MM.1S (cell line): ENCODE results near the gene TMEM214.

Experiments used
- DNase-seq: peaks from one replicate; pipeline ENCODE4 v3.0.0-alpha.2; 2015
- H2AFZ ChIP-seq: fragments of 300-600 bp; sonication (generic); 2 replicates; pipeline ENCODE4 v1.6.0; 2016; ENCODE audit warnings: antibody characterized with exemption, low read length
- H3F3A ChIP-seq: fragments of 300-600 bp; sonication (generic); 2 replicates; pipeline ENCODE4 v1.6.1; 2016; ENCODE audit warnings: mild to moderate bottlenecking, antibody characterized with exemption, low read length, moderate library complexity, mixed read lengths; ENCODE audit not compliant: insufficient read depth
- H3K27ac ChIP-seq: fragments of 300-600 bp; sonication (generic); 2 replicates; pipeline ENCODE4 v1.5.1; 2016; ENCODE audit warnings: mild to moderate bottlenecking, low read length
- H3K27me3 ChIP-seq: fragments of 300-600 bp; sonication (generic); replicated peaks from 2 replicates; pipeline ENCODE4 v1.6.0; 2016; ENCODE audit warnings: low read length; ENCODE audit not compliant: insufficient read depth
- H3K36me3 ChIP-seq: fragments of 300-600 bp; sonication (generic); replicated peaks from 2 replicates; pipeline ENCODE4 v1.6.1; 2016; ENCODE audit warnings: mild to moderate bottlenecking, low read length, mixed read lengths; ENCODE audit not compliant: insufficient read depth
- H3K4me1 ChIP-seq: fragments of 300-600 bp; sonication (generic); 2 replicates; pipeline ENCODE4 v1.6.1; 2016; ENCODE audit warnings: low read length, mixed read lengths
- H3K4me2 ChIP-seq: fragments of 300-600 bp; sonication (generic); 2 replicates; pipeline ENCODE4 v1.6.0; 2016; ENCODE audit warnings: low read depth, low read length
- H3K4me3 ChIP-seq: fragments of 300-600 bp; sonication (generic); 2 replicates; pipeline ENCODE4 v1.5.1; 2016; ENCODE audit warnings: low read length, mixed read lengths
- H3K79me2 ChIP-seq: fragments of 300-600 bp; sonication (generic); 2 replicates; pipeline ENCODE4 v1.6.1; 2016; ENCODE audit warnings: mixed run types, low read length, mixed read lengths
- H3K9ac ChIP-seq: fragments of 300-600 bp; sonication (generic); 2 replicates; pipeline ENCODE4 v1.6.1; 2016; ENCODE audit warnings: low read length, mixed read lengths
- H3K9me2 ChIP-seq: fragments of 300-600 bp; sonication (generic); replicated peaks from 2 replicates; pipeline ENCODE4 v1.6.1; 2016; ENCODE audit warnings: mild to moderate bottlenecking, low read length, mixed read lengths; ENCODE audit not compliant: insufficient read depth
- H3K9me3 ChIP-seq: fragments of 300-600 bp; sonication (generic); replicated peaks from 2 replicates; pipeline ENCODE4 v1.6.1; 2016; ENCODE audit warnings: mild to moderate bottlenecking, low read length, mixed read lengths; ENCODE audit not compliant: insufficient read depth
- H4K20me1 ChIP-seq: fragments of 300-600 bp; sonication (generic); 2 replicates; pipeline ENCODE4 v1.6.1; 2016; ENCODE audit warnings: mild to moderate bottlenecking, low read length, moderate library complexity, mixed read lengths; ENCODE audit not compliant: insufficient read depth
- EZH2 ChIP-seq: fragments of 300-600 bp; sonication (generic); optimal IDR thresholded peaks from 2 replicates; pipeline ENCODE3; 2017; ENCODE audit warnings: low read depth, mild to moderate bottlenecking, antibody characterized with exemption, low read length, mixed read lengths
- EZH2phosphoT487 ChIP-seq: fragments of 300-600 bp; sonication (generic); IDR thresholded peaks from 2 replicates; pipeline ENCODE4 v1.6.1; 2018; ENCODE audit warnings: antibody characterized with exemption, low read length
- TF ChIP-seq, protein P1 (sequence below): fragments of 300-600 bp; sonication (generic); IDR thresholded peaks from 2 replicates; pipeline ENCODE4 v1.5.1; 2016; ENCODE audit warnings: antibody characterized with exemption, low read length, mixed read lengths

TMEM214 gene

DNA sequence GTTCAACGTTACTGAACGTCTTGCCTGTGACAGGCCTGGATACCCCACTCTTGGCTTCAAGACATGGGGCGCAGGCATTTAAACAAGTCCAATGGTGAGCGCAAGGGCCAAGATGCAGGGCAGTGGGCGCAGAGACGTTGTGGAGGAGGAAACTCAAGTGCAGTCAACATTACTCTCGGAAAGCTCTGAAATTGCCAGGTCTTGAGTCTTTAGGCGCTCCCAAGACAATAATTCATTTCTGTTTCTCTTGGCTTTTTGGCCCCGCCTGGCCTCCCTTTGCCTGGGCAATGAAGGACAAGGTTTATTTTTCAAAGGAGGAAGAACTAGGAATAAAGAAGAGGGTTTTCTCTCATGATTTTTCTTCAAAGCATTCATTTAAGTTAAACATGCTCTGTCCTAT lies 13.3 kb upstream of the TMEM214 start:
- H3K79me2 ChIP-seq: no peaks in the 10 kb centered on the region
- no peak overlapping the region for H3K4me3 ChIP-seq
- no peak for DNase-seq
- peaks cover 5% of the 10 kb centered on the region; the same call in 1 of the 2 replicates for H3K4me1 ChIP-seq
- H3K4me2 ChIP-seq: no peak overlapping the region
- H4K20me1 ChIP-seq: no peaks in the 10 kb centered on the region
- H3K36me3 ChIP-seq: no peaks in the 10 kb centered on the region
- no peaks in the 10 kb centered on the region for H3K27me3 ChIP-seq
- H3F3A ChIP-seq: no peaks in the 10 kb centered on the region
- H3K27ac ChIP-seq: no peak overlapping the region
- H2AFZ ChIP-seq: no peak overlapping the region
- no peaks in the 10 kb centered on the region for H3K9me3 ChIP-seq
- TF ChIP-seq EZH2phosphoT487: no peak
- no peak for TF ChIP-seq EZH2
- TF ChIP-seq, protein P1, sequence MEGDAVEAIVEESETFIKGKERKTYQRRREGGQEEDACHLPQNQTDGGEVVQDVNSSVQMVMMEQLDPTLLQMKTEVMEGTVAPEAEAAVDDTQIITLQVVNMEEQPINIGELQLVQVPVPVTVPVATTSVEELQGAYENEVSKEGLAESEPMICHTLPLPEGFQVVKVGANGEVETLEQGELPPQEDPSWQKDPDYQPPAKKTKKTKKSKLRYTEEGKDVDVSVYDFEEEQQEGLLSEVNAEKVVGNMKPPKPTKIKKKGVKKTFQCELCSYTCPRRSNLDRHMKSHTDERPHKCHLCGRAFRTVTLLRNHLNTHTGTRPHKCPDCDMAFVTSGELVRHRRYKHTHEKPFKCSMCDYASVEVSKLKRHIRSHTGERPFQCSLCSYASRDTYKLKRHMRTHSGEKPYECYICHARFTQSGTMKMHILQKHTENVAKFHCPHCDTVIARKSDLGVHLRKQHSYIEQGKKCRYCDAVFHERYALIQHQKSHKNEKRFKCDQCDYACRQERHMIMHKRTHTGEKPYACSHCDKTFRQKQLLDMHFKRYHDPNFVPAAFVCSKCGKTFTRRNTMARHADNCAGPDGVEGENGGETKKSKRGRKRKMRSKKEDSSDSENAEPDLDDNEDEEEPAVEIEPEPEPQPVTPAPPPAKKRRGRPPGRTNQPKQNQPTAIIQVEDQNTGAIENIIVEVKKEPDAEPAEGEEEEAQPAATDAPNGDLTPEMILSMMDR: no peak
- H3K9me2 ChIP-seq: no peaks in the 10 kb centered on the region
- no peak overlapping the region for H3K9ac ChIP-seq

DNA sequence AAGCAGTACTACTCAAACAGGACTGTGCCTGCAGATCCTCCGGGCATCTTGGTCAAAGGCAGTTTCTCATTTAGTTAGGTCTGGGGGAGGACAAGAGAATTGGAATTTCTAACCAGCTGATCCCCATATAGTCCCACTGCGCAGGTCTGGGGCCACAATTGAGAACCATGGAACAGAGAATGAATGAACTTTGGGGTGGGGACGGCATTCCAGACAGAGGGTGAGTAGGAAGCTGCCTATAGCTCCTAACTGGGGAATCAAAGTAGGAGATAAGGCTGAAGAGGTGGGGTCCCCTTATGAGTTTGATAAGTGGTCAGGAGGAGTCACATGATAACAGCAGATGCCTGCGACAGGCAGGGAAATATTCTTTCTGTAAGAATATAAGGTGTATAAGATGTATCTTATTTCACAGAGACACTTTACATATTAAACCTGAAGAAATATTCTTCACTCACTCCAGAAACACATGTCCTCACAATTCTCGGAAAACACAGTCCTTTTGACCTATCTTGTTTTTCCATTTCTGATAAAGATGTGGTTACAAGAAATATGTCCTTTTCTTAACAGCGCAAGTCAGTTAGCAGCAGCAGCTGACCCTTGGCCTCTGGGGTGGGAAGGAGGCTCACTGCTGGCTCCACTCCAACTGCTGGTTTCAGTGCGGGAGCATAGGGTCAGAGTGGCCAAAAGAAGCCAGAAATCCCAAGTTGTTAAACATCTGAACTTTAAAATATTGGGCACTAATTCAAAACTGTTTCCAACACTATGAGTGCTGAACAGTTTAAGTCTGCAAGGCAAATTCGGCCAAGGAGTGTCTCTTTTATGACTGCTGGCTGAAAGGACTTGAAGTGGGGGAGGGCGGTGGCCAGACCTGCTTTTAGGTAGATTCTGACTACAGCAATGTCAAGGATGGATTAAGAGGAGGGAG lies 12.6 kb upstream of the TMEM214 start:
- Histone ChIP-seq H3K79me2 (no peaks in the 10 kb centered on the region), H3K9ac (no peak overlapping the region), H3F3A (no peaks in the 10 kb centered on the region), H3K4me2 (no peak overlapping the region), H3K9me3 (no peaks in the 10 kb centered on the region), H3K4me1 (peaks cover 5% of the 10 kb centered on the region; the same call in 1 of the 2 replicates), H2AFZ (no peak overlapping the region), H3K9me2 (no peaks in the 10 kb centered on the region), H3K36me3 (no peaks in the 10 kb centered on the region), H4K20me1 (no peaks in the 10 kb centered on the region), H3K4me3 (no peak overlapping the region), H3K27me3 (no peaks in the 10 kb centered on the region), H3K27ac (no peak overlapping the region)
- TF ChIP-seq, protein P1: no peak
- TF ChIP-seq EZH2: no peak
- no peak for TF ChIP-seq EZH2phosphoT487
- DNase-seq: no peak

DNA sequence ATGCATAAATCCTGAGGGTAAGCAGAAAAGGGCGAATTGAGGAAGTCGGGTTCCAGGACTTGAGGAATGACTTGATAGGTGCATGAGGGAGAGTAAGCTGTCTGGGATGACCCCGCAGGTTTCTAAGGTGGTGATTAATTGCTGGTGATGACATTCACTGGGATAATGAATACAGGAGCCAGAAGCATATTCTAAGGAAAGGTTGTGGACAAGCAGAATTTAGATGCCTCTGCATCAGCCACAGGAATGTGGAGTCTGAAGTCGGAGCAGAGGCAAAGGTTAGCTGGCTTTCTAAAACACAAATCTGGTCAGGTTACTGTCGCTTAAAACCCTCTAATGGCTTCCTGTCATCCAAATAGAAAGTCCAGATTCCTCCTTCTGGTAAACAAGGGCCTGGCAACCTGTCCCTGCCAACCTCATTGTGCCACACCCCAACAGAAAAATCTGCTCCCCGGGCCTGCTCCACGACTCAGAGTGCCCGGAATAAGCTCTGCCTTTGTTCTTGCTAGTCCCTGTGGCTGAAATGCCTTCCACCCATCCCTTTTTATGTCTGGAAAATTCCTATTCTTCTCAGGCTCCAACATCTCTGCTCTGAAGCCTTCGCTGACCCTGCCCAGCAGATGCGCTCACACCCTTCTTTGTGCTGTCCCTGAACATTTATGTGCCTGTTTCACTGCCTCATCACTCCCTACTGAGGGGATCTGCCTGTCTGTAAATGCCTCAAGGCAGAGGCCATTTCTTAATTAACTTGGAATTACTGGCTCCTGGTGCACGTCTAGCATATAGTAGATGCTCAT lies 11.3 kb upstream of the TMEM214 start:
- no peak overlapping the region for H3K4me2 ChIP-seq
- TF ChIP-seq EZH2phosphoT487: no peak
- TF ChIP-seq, protein P1: no peak
- TF ChIP-seq EZH2: no peak
- H3K27me3 ChIP-seq: no peaks in the 10 kb centered on the region
- no peak overlapping the region for H3K9ac ChIP-seq
- no peak for DNase-seq
- H2AFZ ChIP-seq: no peak overlapping the region
- H3K9me3 ChIP-seq: no peaks in the 10 kb centered on the region
- H3K27ac ChIP-seq: no peak overlapping the region
- H3K36me3 ChIP-seq: no peaks in the 10 kb centered on the region
- H3K79me2 ChIP-seq: no peaks in the 10 kb centered on the region
- H3K4me1 ChIP-seq: no peaks in the 10 kb centered on the region
- H4K20me1 ChIP-seq: no peaks in the 10 kb centered on the region
- H3F3A ChIP-seq: no peaks in the 10 kb centered on the region
- no peak overlapping the region for H3K4me3 ChIP-seq
- H3K9me2 ChIP-seq: no peaks in the 10 kb centered on the region
